Inflammatory macrophage treated with lipopolysaccharide for 4 hours (primary cell): ENCODE results near the gene DOK6.
"Not testable (repeated sequence)": the region's sequence is repeated elsewhere in the genome, so short reads cannot be mapped to it uniquely, and the experiment has no call there.

Experiments
- DNase-seq: peaks from one replicate; pipeline ENCODE4 v3.0.0-alpha.2; 2020

The DOK6 gene

GRCh38 chr18:69631281-69631680 lies 230.6 kb downstream of the DOK6 start:
- no peak for DNase-seq

- no peak for DNase-seq
These were observed 234.8 kb downstream of the DOK6 start for GRCh38 chr18:69635482-69635881.

GRCh38 chr18:69636529-69637301 lies 236.0 kb downstream of the DOK6 start:
- no peak for DNase-seq

GRCh38 chr18:69638056-69638455 lies 237.4 kb downstream of the DOK6 start:
- DNase-seq: no peak

- DNase-seq: no peak
These were observed 247.0 kb downstream of the DOK6 start for GRCh38 chr18:69647702-69648101.

- DNase-seq: no peak
These were observed 247.8 kb downstream of the DOK6 start for GRCh38 chr18:69648486-69648885.

GRCh38 chr18:69649684-69650083 lies 249.0 kb downstream of the DOK6 start:
- DNase-seq: no peak

GRCh38 chr18:69651243-69651642 lies 250.6 kb downstream of the DOK6 start:
- no peak for DNase-seq

GRCh38 chr18:69655816-69656215 lies 255.1 kb downstream of the DOK6 start:
- no peak for DNase-seq

GRCh38 chr18:69658103-69658502 lies 257.4 kb downstream of the DOK6 start:
- DNase-seq: no peak

GRCh38 chr18:69658685-69659084 lies 258.0 kb downstream of the DOK6 start:
- DNase-seq: no peak

- no peak for DNase-seq
These were observed 258.5 kb downstream of the DOK6 start for GRCh38 chr18:69659142-69659651.

- not testable (repeated sequence) for DNase-seq
These were observed 261.4 kb downstream of the DOK6 start for GRCh38 chr18:69662090-69662489.

- no peak for DNase-seq
These were observed 263.7 kb downstream of the DOK6 start for GRCh38 chr18:69664399-69664798.

- no peak for DNase-seq
These were observed 273.7 kb downstream of the DOK6 start for GRCh38 chr18:69674292-69674877.

- no peak for DNase-seq
These were observed 274.3 kb downstream of the DOK6 start for GRCh38 chr18:69674966-69675365.

GRCh38 chr18:69677595-69677994 lies 276.9 kb downstream of the DOK6 start:
- DNase-seq: no peak

GRCh38 chr18:69680123-69680522 lies 279.4 kb downstream of the DOK6 start:
- DNase-seq: no peak

GRCh38 chr18:69683176-69683575 lies 282.5 kb downstream of the DOK6 start:
- no peak for DNase-seq

GRCh38 chr18:69684789-69685188 lies 284.1 kb downstream of the DOK6 start:
- no peak for DNase-seq

GRCh38 chr18:69686861-69687260 lies 286.2 kb downstream of the DOK6 start:
- no peak for DNase-seq

GRCh38 chr18:69689121-69689759 lies 288.6 kb downstream of the DOK6 start:
- DNase-seq: no peak

GRCh38 chr18:69691008-69691760 lies 290.5 kb downstream of the DOK6 start:
- no peak for DNase-seq
